GM21825 (cell line): ENCODE results near the gene IL1RAPL1.
"Not testable (repeated sequence)": the region's sequence is repeated elsewhere in the genome, so short reads cannot be mapped to it uniquely, and the experiment has no call there.

Experiments
- ATAC-seq: cut with Tn5 transposase; IDR thresholded peaks from one replicate; pipeline ENCODE4 v1.9.1; 2021; ENCODE audit warnings: mild to moderate bottlenecking, moderate library complexity; ENCODE audit not compliant: unreplicated experiment

Gene IL1RAPL1

DNA sequence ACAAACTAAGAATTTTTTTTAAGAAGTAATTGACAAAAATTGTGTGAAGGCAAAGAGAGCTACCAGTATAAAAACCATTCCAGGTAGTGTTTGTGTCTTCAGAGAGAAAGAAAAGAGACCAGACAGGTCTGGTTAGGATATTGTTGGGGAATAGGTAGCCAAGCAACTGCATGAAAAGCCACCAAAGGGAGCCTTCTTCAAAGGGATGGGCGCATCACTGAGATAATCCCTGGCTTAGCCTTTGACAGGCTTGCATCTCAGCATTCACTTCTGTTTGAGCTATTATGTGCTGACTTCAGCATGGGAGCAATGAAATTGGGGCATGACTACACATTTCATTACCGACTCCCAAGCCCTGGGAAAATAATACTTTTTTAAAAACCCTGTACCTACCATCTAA is 496.6 kb downstream of the IL1RAPL1 start:
- no peak for ATAC-seq

DNA sequence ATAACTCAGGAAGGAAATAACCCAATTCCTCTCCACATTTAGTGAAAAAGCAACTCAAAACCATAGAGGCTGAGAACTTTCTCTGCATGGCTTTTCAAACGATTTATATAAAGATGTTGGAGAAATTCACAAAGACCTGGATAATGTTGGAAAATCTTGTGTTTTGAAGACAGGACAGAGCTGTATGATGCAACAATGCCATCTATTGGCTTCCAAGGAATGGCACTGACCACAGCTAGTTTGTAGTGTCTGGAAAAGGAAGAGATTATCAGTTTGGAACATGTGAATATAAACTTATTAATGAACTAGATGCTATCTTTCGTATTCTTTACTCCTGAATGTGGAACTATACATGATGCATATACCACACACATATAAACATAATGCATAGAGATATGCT is 503.6 kb downstream of the IL1RAPL1 start:
- ATAC-seq = no peak

DNA sequence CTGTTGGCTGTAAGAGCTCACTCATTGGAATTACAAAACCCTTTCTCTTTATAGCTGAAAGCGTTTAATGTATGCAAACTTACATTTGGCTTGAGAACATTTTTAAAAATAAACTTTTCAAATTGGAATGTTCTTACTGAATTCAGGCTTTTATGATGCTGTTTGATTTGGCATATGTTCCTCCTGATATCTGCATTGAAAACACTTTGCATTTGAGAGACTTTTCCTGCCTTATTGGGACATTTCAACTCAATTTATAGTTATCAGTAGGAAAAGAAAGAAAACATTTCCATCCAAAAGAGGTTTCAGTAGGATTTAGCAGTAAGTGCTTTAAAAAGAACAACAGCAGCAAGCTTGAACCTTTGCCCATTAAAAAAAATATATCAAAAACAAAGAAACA is 520.0 kb downstream of the IL1RAPL1 start:
- no peak for ATAC-seq

DNA sequence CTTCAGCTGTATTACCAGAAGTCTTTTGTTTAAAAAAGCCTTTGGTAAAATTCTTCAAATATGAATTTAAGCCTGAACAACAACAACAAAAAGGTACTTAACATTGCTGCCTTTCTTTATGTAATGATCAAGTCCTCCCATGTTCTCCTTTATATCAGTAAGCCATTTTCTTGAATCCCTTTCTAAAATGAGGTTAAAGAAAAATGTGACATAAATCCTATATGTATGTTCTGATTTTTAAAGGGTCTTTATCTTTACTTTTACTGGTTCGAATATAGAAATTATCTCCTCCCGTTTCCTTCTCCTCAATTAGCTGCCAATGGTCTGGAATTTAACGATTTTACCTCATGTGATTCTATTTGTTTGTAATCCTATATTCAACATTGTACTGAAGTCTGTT is 522.8 kb downstream of the IL1RAPL1 start:
- ATAC-seq = no peak

DNA sequence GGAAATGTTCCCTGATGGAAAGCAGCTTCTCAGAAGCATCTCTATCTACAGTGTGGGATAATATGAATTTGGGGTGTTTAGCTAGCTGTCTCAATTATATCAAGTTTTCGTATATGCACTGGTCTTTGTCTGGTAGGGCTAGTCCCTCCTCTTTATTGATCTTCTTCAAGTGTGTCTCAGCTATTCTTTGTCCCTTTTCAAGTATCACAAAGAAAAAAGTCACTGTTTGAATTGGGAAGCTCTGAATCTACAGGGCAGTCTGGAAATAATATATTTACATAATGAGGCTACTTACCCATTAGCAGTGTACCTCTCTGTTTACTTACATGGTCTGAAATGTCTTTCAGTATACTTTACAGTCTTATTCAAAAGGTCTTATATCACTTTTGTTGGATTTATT is 526.0 kb downstream of the IL1RAPL1 start:
- ATAC-seq = no peak

DNA sequence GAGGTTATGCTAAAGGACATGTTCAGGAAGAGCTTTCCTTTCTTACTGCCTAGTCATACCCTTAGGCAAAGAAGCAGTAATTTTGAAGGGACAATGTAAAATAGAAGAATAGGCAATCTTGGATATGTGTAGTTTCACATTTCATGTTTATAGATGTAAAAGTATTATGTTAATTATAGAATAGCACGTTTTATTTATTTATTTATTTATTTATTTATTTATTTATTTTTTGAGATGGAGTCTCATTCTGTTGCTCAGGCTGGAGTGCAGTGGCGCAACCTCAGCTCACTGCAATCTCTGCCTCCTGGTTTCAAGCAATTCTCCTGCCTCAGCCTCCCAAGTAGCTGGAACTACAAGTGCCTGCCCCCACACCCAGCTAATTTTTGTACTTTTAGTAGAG is 535.6 kb downstream of the IL1RAPL1 start:
- not testable (repeated sequence) for ATAC-seq

DNA sequence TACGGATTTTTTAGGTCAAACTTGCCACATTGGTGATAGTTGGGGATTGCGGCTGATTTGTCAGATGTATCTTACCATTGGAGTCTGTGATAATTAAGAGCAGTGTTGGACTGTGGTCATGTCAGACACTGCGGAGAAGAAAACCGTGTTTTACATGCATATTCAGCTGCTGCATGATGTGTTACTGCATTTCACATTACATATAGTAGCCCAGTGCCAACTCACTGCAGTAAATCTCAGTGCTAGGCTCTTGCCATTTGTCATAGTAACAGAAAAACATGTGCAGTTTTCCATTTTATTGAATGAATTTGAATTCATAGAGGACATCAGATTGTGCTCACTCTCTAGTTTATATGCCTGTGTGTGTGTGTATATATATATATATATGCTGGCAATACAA is 543.7 kb downstream of the IL1RAPL1 start:
- no peak for ATAC-seq

DNA sequence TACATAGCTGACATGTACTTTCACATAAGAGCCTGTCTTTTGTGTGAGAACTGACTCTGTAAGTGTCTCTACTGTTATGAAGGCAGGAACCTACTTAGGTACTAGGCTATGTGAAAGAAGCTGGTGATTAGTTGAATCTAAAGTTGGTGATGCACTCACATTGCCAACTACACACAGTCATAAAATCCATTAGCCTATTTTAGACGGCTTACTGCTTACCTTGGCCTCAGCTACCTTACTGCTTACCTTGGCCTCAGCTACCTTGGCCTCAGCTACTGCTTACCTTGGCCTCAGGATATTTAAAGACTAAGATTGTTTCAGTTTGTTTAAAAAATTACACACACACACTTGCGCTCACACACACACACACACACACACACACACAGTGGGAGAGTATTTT is 549.7 kb downstream of the IL1RAPL1 start:
- no peak for ATAC-seq

DNA sequence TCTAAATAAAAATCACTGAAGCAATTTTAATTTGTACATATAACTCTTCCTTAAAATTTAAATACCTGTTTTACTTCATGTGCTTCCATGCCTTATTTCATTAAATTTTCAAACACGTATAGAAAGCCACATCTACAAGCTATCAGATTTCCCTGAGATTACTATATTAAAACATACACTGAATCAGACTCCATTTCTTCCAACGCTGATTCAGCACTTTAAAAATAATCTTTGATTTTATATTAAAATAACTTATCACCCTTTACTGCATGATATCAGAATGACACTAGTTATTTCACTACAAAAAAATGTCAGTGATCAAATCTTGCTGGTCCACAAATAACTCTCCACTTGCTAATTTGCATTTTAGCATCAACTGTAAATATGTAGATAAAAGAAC is 550.8 kb downstream of the IL1RAPL1 start:
- no peak for ATAC-seq

DNA sequence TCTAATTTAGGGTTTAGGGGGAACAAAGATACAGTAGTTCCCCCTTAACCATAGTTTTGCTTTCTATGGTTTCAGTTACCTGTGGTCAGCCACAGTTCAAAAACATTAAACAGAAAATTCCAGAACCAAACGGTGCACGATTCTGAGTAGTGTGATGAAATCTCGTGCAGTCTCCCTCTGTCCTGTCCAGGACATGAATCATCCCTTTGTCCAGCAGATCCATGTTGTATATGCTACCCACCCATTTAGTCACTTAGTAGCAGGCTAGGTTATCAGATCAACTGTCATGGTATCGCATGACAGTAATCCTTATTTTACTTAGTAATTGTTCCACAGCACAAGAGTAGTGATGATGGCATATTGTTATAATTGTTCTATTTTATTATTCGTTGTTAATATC is 556.1 kb downstream of the IL1RAPL1 start:
- no peak for ATAC-seq

DNA sequence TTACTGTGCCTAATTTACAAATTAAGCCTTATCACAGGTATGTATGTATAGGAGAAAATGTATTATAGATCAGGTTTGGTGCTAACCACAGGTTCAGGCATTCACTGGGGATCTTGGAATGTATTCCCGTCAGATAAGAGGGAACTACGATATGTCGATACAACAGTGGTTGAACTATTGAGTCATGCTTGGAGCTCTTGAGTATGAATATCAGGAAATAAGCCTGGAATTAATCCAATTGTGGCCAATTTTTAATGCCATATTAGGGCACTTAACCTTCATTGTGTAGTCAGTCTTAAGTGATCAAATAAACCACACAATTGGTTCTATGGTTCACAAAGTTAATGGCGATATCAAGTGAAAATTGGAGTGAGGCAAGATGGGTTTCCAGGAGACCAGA is 556.5 kb downstream of the IL1RAPL1 start:
- no peak for ATAC-seq

DNA sequence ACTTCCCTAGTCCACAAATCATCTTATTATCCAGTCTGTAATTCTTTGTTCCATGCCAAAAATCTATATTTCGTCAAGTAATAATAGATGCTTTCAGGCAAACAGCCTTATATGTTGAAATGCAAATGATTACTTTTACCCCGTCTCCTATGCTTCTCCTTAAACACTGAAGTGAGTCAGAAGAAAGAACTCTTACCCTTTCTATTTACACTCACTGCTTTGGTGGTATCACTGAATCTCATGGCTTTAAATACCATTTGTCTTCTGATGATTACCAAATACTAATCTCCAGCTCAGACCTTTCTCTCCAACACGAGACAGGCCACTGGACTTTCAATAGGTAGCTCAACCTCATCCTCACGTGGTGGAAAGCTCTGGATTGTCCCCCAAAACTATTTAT is 558.1 kb downstream of the IL1RAPL1 start:
- ATAC-seq = no peak

DNA sequence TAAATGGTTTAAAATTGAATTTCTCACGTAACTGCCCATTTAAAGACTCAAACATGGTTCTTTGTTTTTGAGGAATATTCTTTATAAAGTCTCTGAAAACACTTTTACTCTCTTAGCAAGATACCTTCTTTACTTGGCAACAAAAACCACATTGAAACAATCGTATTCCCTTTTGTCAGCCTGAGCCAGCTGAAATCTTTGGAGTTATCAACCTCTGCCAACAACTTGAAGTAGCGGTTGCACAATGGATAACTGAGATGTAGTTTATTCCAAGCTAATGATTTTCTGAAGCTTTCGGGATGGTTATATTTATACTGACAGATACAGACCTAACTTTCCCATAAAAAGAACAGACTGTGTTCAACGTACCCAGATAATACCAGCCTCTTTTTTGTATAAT is 561.3 kb downstream of the IL1RAPL1 start:
- ATAC-seq = no peak

DNA sequence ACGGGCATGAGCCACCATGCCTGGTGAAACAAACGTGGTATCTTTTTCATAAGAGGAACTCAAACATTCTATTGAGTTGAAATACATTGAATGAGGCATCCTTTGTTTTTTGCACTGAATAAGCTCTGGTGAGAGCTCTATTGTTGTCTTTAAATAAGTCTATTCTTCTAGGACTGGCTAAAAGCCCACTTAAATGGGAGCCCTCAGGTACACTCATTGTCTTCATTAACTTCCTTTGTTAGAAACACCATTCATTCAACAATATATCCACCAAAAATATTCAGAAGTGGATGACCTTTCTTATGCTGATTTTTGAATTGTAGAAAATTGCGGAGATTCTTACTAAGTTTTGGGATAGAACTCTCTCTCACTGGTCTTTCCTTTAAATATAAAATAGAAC is 568.0 kb downstream of the IL1RAPL1 start:
- ATAC-seq = no peak

DNA sequence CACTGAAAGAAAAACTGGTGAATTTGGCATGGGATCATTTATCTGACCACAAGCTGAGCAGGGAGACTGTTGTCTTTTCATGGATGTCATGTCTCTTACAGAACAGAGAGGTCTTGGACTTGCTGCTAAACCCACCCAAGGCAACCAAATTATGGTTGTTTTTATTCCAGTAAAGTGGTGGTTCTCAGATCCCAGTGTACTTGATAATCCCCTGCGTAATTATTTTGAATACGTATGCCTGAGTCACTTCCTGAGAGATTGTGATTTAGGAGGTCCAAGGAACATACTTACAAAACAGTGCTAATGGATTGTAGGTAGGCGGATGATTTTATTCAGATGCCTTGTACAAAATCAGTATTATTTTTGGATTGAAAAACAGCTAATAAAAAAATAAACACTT is 585.6 kb downstream of the IL1RAPL1 start:
- no peak for ATAC-seq

DNA sequence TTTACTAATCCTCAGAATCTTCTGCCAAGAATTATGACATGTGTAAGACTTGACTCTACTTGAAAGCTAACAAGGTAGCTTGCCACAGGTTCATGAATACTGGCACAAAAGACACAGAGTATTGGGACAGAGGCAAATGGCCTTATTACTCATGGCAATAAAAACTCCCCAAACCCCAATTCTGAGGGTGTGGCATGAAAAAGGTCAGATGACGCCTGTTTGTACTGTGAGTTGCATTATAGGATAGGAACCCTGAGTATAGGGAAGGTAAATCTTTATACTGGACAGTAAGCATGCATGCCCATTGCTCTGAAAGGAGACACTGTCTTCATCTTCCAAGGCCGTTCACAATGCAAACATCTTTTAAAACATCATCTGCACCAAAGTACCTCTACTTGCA is 600.0 kb downstream of the IL1RAPL1 start:
- no peak for ATAC-seq

DNA sequence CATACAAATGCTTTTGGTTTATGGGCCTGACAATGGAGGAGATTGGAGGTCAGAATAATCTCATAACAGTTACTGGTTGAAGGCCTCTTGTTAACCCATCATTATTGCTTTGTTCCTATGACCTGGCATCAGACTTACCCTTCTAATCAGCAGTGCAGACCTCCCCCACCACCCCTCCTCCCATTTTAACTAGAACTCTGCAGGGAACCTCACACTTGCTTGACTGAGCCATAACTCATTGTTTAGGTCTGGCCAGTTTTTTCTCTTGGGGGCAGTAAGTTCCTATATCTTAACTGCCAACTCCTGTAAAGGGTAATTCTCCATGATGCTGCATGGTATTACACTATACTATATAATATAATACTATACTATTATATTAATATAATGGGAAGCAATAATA is 609.3 kb downstream of the IL1RAPL1 start:
- no peak for ATAC-seq

DNA sequence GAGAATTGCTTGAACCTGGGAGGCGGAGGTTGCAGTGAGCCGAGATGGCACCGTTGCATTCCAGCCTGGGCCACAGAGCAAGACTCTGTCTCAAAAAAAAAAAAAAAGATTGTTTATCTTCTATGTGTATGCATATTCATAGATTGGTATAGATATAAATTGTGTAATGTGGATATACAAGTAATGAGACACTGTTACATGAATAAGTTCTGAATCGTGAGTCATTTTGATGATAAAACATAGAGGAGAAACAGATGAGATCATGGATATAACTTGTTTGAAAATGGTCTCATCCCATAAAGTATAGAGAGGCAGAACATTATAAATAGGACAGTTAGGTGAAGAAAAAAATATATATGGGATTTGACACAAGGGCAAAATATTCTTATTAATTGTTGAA is 628.0 kb downstream of the IL1RAPL1 start:
- no peak for ATAC-seq

DNA sequence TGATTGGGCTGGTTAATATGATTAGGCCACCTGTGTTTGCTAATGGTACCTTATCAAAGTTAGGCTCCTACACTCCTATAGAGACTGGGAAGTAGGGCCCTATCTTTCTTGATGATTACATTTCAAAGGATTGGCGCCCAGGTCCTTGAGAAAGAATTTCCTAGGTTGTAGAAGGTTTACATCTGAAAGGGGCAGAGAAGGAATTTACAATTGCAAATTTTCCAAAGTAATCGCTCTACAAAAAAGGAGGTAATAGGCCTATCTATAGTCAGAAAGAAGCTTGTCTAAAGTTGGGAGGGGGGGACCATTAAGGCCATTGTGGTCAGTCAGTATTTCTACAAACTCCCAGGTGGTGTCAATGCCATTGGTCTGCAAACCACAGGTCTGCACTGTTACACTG is 638.4 kb downstream of the IL1RAPL1 start:
- no peak for ATAC-seq

DNA sequence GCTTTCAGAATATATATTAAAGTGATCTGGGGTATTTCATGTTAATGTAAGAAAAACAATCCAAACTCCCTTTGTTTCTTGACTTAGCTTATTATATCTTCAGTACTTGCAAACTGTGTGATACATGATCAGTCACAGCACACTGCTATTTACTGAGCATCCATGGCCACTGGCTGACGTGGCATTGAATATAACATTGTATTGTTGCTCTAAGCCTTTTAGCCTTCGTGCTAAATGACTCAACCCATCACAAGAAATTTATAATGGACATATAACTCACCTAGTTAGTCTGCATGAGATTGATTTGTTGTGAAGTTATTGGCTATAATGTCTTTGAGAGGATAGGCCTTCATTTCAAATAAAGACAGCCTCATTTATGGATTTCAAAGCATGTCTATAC is 642.6 kb downstream of the IL1RAPL1 start:
- ATAC-seq = no peak

DNA sequence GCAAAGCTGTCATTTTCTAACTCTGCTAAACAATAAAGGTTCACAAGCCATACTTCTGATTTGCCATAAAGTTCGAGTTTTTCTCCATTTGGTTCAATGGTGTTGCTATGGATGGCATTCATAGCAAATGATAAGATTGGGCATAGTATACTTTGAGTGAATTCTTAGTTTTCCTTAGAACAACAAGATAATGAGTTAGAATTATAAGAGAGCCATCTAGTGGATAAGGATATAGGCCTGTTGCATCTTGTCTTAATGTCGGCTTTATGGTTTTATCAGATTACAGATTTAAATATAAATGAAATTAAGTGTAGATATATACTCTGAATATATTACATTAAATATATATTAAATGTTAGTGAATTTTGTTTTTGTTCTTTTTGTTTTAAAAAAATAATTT is 644.6 kb downstream of the IL1RAPL1 start:
- no peak for ATAC-seq

DNA sequence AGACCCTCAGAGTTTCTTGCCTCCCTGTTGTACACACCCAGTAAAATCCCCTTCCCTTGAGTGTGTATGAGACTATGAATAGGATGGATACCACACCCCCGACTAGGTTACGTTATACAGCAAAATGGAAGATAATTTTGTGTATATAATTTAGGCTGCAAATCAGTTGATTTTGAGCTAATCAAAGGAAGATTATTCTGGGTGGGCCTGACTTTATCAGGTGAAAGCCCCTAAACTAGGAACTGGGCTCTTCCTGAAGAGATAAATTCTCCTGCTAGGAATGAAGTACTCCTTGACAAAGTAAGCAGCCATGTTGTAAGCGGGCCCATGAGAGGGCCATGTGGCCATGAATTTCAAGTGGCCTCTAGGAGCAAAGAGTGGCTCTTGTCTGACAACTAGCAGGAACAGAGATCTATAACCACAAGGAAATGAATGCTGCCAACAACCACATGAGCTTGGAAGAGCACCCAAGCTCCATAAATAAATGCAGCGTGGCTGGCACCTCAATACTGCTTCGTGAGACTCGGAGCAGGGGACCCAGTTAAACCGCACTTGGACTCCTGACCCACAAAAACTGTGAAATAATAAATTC is 646.4 kb downstream of the IL1RAPL1 start:
- no peak for ATAC-seq

DNA sequence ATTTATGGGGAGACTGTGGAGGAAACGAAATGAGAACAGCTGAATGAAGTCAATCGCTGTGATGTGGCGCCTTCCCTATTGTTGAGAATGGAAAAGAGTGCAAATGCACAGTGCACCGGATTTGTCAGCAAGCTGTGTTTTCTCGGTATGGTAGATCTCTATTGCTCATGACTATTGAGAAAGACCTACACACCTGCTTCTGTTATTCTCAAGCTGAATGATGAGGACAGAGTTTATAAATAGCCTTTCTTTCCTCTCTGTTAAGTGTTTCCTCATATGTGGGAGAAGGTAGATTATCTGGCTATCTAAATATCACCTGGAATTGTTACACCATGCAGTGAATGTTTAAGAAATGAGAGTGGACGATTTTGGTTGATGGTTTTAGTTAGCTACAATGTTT is 650.7 kb downstream of the IL1RAPL1 start:
- ATAC-seq = no peak

DNA sequence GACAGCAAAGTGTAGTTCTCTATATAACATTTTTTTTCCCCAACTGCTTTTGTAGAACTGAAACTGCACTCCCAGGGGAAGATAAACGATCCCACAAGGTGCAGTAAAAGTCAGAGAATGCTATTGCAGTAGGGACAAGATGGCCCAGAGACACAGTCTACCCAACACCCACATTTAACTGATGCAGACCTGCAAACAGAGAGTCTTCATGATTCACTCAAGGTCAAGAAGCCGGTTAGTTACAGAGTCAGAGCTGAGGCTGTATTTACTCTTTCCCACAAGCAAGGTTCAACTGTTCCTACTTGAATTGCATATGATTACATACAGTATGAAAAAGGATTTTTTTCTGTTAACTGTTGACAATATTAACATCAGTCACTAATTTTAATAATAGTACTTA is 654.6 kb downstream of the IL1RAPL1 start:
- no peak for ATAC-seq
